ENCODE results near the gene TCEA2.
"Not testable (repeated sequence)": the region's sequence is repeated elsewhere in the genome, so short reads cannot be mapped to it uniquely, and the experiment has no call there.

TCEA2 gene

GRCh38 chr20:64110411-64111068, 47.5 kb downstream of the TCEA2 start:
- DNase-seq: no peak

- peak; percentile 38 to 72 (median 55) for DNase-seq
Observed at GRCh38 chr20:64111841-64112641, 49.0 kb downstream of the TCEA2 start.

- DNase-seq: no peak
Observed at GRCh38 chr20:64112691-64113443, 49.9 kb downstream of the TCEA2 start.

DNA sequence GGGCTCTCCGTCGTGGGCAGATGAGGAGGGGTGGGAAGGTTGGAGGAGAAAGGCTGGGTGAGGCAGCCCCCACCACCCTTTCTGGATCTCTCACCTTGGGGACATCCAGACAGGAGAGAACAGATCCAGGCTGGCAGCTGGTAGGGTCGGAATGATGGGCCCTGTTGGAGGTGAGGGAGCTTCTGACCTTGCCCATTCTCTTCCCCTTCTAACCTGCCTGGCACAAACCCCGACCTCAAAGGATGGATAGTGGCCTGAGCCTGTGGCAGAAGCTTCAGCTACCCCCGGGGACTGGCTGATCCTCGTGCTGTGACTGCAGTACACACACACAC, 50.4 kb downstream of the TCEA2 start:
- DNase-seq: no peak

- DNase-seq: no peak
Observed at GRCh38 chr20:64113796-64114355, 50.9 kb downstream of the TCEA2 start.

DNA sequence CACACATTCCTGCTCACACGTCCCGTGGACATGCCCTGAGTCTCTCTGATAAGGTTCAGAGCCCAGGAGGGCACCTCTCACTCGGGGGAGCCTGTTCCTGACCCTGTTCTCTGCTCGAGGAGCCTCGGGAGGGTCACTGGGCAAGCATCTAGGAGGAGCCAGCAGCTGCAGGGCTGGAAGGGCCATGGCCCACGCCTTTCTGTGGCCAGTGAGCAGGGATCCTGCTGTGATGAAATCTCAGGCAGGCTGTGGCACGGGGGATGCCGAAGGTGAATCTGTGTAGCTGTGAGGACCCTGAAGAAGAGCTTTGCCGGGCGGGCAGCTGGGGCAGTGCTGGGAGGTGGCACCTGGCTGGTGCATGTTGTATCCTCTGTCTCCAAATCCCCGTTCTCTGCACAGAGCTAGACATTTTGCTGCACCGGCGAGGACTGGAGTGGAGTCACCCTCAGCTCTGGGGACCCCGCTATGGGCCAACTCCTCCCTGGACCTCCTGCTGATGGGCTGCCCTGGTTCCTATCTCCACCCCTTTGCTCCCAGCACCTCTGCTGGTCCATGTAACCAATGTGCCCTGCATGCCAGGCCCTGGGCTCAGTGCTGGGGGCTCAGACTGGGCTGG, 51.5 kb downstream of the TCEA2 start:
- no peak for DNase-seq

GRCh38 chr20:64115171-64115911, 52.3 kb downstream of the TCEA2 start:
- DNase-seq: no peak

GRCh38 chr20:64116016-64116415, 53.0 kb downstream of the TCEA2 start:
- DNase-seq: no peak

DNA sequence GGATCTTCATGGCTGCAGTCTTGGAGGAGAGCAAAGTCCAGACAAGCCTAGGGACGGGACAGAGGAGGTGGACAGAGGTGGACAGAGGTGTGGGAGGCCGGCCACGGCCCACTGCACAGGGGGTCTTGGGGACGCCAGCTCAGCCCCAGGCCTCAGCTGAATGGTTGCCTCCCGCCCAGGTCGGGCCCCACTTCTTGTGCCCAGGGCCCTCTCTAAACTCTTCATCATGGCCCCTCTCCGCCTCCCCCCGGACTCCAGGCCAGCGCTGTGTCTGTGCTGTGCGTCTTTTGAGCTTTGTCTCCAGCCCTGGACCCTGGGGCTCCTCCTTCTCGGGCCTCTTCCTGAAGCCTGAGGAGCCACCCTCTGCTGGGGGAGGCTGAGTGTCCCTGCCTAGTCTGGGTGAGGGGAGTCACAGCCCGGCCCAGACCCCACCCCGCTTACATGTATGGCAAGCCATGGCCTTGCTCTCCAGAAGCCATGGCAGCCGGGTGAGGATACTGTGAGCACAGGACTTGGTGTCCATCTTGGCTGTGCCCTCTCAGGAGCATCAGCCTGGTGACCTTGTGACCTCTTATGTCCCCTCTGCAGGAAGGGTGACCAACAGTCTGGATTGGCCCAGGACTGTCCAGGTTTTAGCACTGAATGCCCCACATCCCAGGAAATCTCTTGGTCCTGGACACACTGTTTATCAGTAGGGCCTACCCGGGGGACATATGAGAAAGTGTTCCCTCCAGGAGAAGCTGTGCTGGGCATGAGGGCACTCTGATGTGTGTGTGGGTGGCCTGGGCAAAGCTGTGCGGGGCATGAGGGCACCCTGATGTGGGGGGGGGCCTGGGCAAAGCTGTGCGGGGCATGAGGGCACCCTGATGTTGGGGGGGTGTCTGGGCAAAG, 53.8 kb downstream of the TCEA2 start:
- DNase-seq: no peak

- DNase-seq: not testable (repeated sequence)
Observed at GRCh38 chr20:64117432-64117777, 54.4 kb downstream of the TCEA2 start.

DNA sequence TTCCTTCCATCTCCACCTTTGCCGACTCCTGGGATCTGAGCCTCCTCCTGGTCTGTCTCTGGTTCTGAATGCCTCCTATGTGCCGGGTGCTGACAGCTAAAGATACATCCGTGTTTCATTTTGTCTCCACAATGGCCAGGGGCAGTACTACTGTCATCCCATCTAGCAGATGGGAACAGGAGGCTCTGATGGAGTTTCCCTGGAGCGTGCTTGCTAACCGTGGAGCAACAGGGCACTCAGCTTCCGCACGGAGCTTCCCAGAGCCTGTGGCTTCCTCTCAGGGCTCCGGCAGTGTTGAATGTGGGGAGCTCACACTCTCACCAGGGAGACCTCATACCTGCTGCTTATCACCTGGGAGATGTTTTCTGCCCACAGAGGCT, 56.3 kb downstream of the TCEA2 start:
- DNase-seq: no peak

GRCh38 chr20:64119681-64120341, 56.8 kb downstream of the TCEA2 start:
- DNase-seq: no peak

DNA sequence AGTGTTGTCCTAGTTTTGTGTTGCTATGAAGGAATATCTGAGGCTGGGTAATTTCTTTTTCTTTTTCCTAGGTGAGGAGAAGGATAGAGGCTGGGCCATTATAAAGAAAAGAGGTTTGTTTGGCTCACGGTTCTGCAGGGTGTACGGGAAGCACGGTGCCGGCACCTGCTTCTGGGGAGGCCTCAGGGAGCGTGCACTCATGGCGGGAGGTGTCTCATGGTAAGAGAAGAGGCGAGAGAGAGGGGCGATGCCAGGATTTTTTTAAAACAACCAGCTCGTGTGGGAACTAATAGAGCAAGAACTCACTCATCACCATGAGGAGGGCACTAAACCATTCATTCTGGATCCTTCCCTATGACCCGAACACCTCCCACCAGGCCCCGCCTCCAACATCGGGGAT, 58.6 kb downstream of the TCEA2 start:
- no peak for DNase-seq
